Esophagus muscularis mucosa (tissue), 4 donors: Measurements from ENCODE around the gene GABARAPL1. TPM values are rescaled to one million over a fixed set of nuclear protein-coding genes. Genes with fewer than 3 reads are reported as not detected.
"Not testable (repeated sequence)": the region's sequence is repeated elsewhere in the genome, so short reads cannot be mapped to it uniquely, and the experiment has no call there.

Experiments
- DNase-seq: peaks from one replicate; pipeline ENCODE4 v3.0.0-alpha.2; 2017; ENCODE audit errors: extremely low spot score
- H3K27ac ChIP-seq, 4 donors: fragments of 200-600 bp; sonication (generic); replicated peaks in 1 of 4; 1 replicate in 3 of 4; 2 replicates in 1 of 4; pipeline ENCODE4 v1.5.1; 2016 to 2019; ENCODE audit warnings: mild to moderate bottlenecking in 1 of 4
- H3K27me3 ChIP-seq, 4 donors: fragments of 200-600 bp; sonication (generic); one replicate each; pipeline versions ENCODE4 v1.5.1 to v1.6.0; 2016 to 2019
- H3K36me3 ChIP-seq, 4 donors: fragments of 200-600 bp; sonication (generic); one replicate each; pipeline ENCODE4 v1.5.1; 2016 to 2019
- H3K4me1 ChIP-seq, 4 donors: fragments of 200-600 bp; sonication (generic); one replicate each; pipeline ENCODE4 v1.5.1; 2016 to 2019
- H3K4me3 ChIP-seq, 4 donors: fragments of 200-600 bp; sonication (generic); 1 replicate in 2 of 4; 2 replicates in 2 of 4; pipeline ENCODE4 v1.5.1; 2016 to 2019; ENCODE audit warnings: mild to moderate bottlenecking in 4 of 4, moderate library complexity in 1 of 4
- H3K9me3 ChIP-seq, 4 donors: fragments of 200-600 bp; sonication (generic); 1 replicate in 3 of 4; 2 replicates in 1 of 4; pipeline ENCODE4 v1.5.1; 2016 to 2019
- CTCF ChIP-seq, 3 experiments: fragments of 200-600 bp in 2 of 3; fragments of 450-650 bp in 1 of 3; sonication (generic) in 2 of 3; IDR thresholded peaks; one replicate each; pipeline ENCODE4 v1.5.1; 2017 to 2019; ENCODE audit warnings: antibody characterized with exemption in 3 of 3, mild to moderate bottlenecking in 2 of 3, moderate library complexity in 1 of 3
- EP300 ChIP-seq: sonication (generic); formaldehyde crosslinking; IDR thresholded peaks from one replicate; pipeline ENCODE4 v1.6.1; 2017; ENCODE audit warnings: antibody characterized with exemption
- POLR2A ChIP-seq: fragments of 450-650 bp; IDR thresholded peaks from one replicate; pipeline ENCODE4 v1.6.1; 2017; ENCODE audit warnings: antibody characterized with exemption, moderate library complexity, mild to moderate bottlenecking, low read depth
- POLR2AphosphoS5 ChIP-seq, 2 donors: sonication (generic); formaldehyde crosslinking; IDR thresholded peaks; one replicate each; pipeline ENCODE4 v1.6.1; 2017; ENCODE audit warnings: antibody characterized with exemption in 2 of 2
- WGBS: methylation state at CpG from one replicate; pipeline ENCODE4 v1.1.5; 2018; 5-methylcytosine and 5-hydroxymethylcytosine counted together
- intact Hi-C: fragments of 100-400 bp; cut with DNase I; formaldehyde crosslinking; loops from one replicate; pipeline ENCODE4 v1.15.1; 2023
- total RNA-seq, 4 donors: library from RNA; depleted of rRNA; stranded (reverse); fragments of >200 nt; gene quantifications; one replicate each; pipeline versions ENCODE4 v1.1.0 to v1.2.1, GENCODE V29; 2016

GABARAPL1 gene
- total RNA-seq, 4 donors from 2014 or later = 142 to 352 (median 213) TPM

- Histone ChIP-seq H3K36me3 (no peaks in the 10 kb centered on the region), H3K27ac (no peak overlapping the region), H3K27me3 (no peaks in the 10 kb centered on the region), H3K4me1 (no peaks in the 10 kb centered on the region), H3K4me3 (no peak overlapping the region), H3K9me3 (no peaks in the 10 kb centered on the region)
- DNase-seq = no peak
- WGBS = 70% methylated on average over 5 of the region's 5 CpGs
- TF ChIP-seq POLR2AphosphoS5 (IDR thresholded peaks at IDR 0.05) (no peak), EP300 (no peak), POLR2A (no peak), CTCF (IDR thresholded peaks at IDR 0.05) (no peak)
- intact Hi-C loops = no loop called here
Measured at GRCh38 chr12:10197879-10198278, 14.8 kb upstream of the GABARAPL1 start.

GRCh38 chr12:10204495-10204894, 8.2 kb upstream of the GABARAPL1 start:
- H3K9me3 ChIP-seq, H3K36me3 ChIP-seq, intact Hi-C loops, H3K4me1 ChIP-seq, H3K4me3 ChIP-seq, H3K27ac ChIP-seq, H3K27me3 ChIP-seq, DNase-seq: not testable (repeated sequence)
- WGBS = 92% methylated on average over 2 of the region's 2 CpGs

GRCh38 chr12:10205220-10205807, 7.4 kb upstream of the GABARAPL1 start:
- Histone ChIP-seq H3K27ac (no peak overlapping the region), H3K4me1 (no peaks in the 10 kb centered on the region), H3K9me3 (no peaks in the 10 kb centered on the region), H3K36me3 (no peaks in the 10 kb centered on the region), H3K27me3 (no peaks in the 10 kb centered on the region), H3K4me3 (no peak overlapping the region)
- no peak for DNase-seq
- intact Hi-C loops = no loop called here
- no peak for TF ChIP-seq POLR2AphosphoS5 (IDR thresholded peaks at IDR 0.05)
- TF ChIP-seq EP300 = no peak
- no peak for TF ChIP-seq CTCF (IDR thresholded peaks at IDR 0.05)
- TF ChIP-seq POLR2A = no peak
- WGBS = 89% methylated on average over 3 of the region's 3 CpGs

- H3K4me1 ChIP-seq = peaks cover 4 to 6% (median 4%) of the 10 kb centered on the region in 4 donors
- no peaks in the 10 kb centered on the region for H3K36me3 ChIP-seq
- H3K27ac ChIP-seq = no peak overlapping the region
- intact Hi-C loops = no loop called here
- no peak for DNase-seq
- 36% methylated on average over 2 of the region's 2 CpGs for WGBS
- no peaks in the 10 kb centered on the region for H3K27me3 ChIP-seq
- no peaks in the 10 kb centered on the region for H3K9me3 ChIP-seq
- no peak for TF ChIP-seq EP300
- no peak for TF ChIP-seq POLR2AphosphoS5 (IDR thresholded peaks at IDR 0.05)
- no peak for TF ChIP-seq CTCF (IDR thresholded peaks at IDR 0.05)
- no peak for TF ChIP-seq POLR2A
- H3K4me3 ChIP-seq = no peak overlapping the region
Measured at GRCh38 chr12:10207136-10207535, 5.5 kb upstream of the GABARAPL1 start.

- WGBS = 93% methylated on average over 15 of the region's 15 CpGs
- H3K4me3 ChIP-seq = no peak overlapping the region
- no peaks in the 10 kb centered on the region for H3K36me3 ChIP-seq
- no peaks in the 10 kb centered on the region for H3K27me3 ChIP-seq
- TF ChIP-seq EP300 (no peak), POLR2AphosphoS5 (IDR thresholded peaks at IDR 0.05) (no peak), POLR2A (no peak), CTCF (IDR thresholded peaks at IDR 0.05) (no peak)
- H3K27ac ChIP-seq = no peak overlapping the region
- DNase-seq = no peak
- H3K9me3 ChIP-seq = no peaks in the 10 kb centered on the region
- intact Hi-C loops = loop anchor here (10.0 kb wide), 2 partner anchors 55 to 515 kb away; partner anchors contain the start of gene YBX3
- peaks cover 4 to 15% (median 11%) of the 10 kb centered on the region in 4 donors for H3K4me1 ChIP-seq
Measured at GRCh38 chr12:10210225-10210624, 2.5 kb upstream of the GABARAPL1 start.
